Measurements from ENCODE around the gene EEF1A2.
A peak's percentile ranks its signal among the peaks of the same experiment; 100 is the strongest.

EEF1A2 gene

DNA sequence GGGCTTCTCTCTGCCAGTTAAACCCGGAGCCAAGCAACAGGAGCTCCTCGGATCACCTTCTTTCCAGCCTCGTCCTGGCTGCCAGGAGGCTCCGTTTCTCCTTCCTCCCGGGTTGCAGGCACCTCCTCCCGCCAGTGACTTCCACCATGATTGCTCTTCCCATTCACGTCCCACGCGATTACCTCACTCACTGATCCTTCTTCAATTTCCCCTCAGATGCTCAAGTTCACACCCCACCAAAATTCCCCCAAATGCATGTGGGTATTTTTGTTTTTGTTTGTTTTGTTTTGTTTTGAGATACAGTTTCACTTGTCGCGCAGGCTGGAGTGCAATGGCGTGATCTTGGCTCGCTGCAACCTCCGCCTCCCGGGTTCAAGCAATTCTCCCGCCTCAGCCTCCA lies 51.6 kb downstream of the EEF1A2 start:
- no peak for DNase-seq

DNA sequence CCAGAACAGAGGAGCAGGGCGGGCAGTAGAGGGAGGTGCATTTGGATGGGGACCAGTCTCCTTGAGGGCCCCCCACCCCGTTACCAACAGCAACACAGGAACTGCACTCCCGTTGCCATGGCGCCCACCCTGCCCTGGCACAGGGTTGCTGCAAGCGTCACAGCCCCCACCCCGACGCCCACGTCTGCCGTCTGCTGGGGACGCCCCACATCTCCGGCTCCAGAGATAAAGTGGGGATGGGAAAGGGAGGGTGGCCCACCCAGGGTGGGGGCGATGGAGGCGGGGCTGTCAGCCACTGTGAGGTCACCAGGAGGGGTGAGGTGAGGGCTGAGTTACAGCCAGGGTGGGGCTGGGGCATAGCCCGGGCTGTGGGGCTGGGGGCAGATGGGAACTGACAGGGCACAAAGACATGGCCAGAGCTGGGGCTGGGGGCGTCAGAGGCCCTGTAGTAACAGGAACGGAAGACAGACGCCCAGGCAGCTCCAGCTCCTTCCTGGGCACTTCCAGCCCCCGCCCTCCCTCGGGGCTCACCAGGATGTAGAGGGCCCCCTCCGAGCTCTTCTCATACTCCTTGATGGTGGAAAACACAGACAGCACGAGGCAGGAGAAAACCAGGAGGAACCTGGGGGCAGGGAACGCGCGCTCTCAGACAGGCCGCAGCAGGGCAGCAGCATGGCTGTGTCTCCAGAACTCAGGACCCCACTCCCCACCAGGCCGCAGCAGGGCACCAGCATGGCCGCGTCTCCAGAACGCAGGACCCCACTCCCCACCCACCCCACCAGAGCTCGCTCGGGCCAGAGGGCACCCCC lies 52.5 kb downstream of the EEF1A2 start:
- DNase-seq: no peak

DNA sequence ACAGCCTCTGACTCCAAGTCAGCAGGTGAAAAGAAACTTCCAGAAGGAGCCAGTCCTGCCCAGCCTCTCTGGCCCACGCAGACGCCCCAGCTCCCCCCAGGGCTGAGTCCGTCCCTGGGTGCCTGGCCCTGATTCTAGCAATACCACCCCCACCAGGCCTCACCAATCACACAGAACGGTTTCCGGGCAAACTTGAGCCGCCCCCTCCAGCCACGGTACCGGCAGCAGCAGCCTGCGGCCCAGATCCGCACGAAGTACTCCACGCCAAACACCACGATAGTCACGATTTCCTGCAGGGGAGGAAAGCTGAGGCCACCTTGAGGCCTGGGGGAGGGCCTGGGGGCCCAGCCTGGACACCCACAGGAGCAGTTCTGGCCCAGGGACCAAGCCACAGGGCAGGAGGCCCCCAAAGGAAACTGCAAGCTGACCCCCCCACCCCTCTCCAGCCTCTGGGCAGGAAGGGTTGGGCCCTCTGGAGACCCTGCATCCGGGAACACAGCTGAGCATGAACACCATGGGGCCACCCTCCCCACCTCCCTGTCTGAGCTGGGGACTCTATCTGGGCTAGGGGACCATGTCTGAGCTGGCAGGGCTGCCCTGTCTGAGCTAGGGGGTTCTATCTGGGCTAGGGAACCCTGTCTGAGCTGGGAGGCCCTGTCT lies 53.7 kb downstream of the EEF1A2 start:
- DNase-seq: no peak

DNA sequence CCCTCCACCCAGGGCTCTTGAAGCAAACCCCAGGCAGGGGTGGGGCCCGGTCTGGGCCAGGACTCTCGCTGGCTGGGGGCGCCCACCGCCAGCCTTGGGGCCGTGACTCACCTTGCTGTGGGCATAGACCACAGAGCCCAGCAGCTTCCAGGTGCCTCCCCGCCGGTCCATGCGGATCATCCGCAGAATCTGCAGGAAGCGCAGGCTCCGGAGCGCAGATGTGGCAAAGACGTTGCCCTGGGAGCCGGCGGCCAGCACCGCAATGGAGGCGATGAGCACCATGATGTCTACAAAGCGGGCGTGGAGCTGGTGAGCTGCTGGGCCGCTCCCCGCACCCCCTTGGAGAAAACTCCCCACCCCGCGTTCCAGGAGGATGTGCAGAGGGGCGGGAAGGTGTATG lies 54.3 kb downstream of the EEF1A2 start:
- no peak for DNase-seq

DNA sequence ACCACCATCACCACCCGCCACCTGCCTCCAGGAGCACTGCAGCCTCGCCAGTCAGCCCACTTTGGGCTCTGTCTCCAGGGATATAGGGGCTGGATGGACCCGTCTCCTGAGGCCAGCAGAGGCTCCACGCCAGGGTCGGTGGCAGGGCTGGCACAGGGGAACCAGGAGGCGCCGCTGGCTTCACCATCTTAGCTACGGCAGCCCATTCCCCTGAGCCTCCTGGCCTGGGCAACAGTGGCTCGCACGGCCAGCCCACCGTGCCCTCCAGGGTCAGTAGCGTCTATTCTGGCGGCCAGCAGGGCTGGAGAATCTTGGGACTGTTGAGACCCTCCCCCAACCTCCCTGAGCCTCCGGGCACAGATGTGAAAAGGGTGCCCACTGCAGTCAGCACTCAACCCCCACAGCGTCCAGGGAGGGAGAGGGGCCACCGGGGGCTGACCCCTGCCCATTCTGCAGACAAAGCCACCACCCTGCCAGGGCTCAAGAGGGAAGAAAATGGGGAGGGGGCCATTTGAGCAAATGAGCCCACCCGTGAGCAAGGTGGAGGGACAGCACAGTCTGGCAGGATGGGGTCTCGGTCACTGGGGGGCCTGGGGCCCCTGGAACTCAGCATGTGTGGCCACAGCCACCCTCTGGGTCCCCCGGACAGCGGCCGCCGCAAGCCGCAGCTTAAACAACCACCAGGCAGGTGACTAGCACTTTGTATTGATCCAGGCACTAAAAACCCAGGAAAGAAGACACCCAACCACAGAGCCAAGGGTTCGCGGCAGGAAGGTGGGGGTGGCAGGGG lies 55.1 kb downstream of the EEF1A2 start:
- no peak for DNase-seq

DNA sequence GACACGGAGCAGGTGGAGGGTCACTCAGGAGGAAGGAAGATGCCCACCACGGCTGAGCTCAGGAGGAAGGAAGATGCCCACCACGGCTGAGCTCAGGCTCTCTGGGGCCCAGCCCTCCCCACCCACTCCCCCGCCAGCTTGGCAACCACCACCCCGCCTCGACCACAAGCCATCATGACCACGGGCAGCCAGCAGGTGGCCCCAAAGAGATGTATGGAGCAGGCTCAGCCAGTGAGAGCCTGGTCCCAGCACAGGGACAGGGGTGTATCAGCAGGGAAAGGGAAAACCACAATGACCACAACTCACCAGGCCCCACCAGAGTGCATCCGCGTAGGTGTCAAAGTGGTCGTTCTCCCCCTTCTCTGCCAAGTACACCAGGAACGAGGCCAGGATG lies 56.8 kb downstream of the EEF1A2 start:
- DNase-seq: peak; percentile 42

DNA sequence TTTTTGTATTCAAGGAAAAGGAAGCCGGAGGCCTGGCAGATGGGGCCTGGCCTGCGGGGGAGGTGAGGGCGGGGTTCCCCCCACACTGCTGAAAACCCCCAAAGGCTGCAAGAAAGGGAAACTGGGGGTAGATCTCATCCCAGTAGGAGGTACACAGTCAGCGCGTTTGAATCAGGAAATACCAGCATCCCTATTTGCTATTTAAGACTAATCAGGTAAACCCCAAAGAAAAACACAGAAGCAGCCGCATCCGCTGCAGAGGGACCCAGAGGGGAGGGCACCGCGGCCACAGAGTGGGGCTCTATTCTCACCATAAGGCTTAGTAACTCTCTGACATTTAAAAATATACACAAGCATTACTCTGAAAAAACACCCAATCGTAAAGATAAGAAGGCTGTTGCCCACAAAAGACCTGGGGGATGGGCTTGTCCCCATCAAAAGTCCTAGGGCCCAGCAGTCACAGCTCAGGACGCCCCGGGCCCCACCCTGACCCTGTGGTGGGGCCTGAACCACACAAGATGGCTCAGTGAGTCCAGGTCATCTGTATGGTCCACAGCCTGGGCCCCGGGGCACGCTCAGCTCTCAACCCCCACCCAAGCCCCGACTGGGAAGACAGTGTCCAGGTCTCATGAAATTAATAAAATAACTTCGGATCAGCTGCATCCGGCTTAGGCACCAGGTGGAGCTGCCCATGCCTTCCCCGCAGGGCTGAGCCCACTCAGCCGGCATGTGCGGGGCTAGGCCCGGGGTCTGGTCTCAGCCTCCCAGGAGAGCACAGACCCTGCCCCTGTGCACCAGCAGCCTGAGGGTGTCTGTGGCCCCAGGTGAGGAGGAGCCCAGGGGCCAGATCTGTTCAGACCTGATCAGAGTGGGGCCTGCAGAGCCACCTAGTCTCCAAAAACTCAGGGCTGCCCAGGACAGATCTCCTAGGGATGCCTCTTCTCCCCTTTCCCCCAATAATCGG lies 57.5 kb downstream of the EEF1A2 start:
- DNase-seq: no peak

DNA sequence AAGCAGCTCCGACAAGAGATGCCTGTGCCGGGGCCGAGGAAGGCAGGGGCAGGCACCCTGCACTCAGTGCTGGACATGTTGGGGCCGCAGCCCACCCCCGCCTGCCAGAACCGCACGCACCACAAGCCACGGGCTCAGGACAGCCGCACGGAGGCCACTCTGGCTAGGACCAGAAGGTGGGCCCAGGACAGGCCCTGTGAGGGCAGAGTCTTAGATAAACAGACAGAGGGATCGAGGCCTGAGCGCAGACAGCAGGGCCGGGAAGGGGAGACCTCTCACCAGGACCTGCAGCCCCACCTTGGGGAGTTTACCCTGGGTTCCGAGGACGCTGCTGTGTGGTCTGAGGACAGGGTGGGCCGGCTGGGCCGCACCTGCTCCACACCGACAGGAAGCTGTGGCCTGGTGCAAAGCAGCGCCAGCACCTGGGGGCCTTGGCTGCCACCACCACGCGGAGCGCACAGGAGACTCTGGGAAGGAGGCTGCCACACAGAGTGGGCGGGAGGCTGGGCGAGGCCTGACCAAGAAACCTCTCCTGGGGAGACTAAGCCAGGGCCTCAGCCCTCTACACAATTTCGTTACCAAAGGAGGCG lies 58.4 kb downstream of the EEF1A2 start:
- no peak for DNase-seq

DNA sequence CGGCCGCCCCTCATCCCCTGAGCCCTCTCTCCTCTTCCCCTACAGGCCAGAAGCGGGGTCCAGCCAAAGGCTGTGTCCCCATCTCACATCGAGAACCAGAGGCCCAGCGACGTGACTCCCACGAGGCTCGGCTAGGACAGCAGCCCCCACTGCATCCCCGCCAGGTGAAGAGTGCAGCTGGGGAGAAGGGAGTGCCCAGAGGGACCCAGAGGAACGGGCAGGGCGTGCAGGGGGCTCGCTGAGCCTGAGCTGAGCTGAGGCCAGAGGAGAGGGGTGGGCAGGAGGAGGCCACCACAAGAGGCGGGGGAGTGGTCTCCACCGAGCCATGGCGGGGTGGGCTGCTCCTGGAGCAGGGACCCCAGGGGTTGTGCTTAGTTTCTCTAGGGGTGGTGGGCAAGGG lies 59.0 kb downstream of the EEF1A2 start:
- DNase-seq: no peak

DNA sequence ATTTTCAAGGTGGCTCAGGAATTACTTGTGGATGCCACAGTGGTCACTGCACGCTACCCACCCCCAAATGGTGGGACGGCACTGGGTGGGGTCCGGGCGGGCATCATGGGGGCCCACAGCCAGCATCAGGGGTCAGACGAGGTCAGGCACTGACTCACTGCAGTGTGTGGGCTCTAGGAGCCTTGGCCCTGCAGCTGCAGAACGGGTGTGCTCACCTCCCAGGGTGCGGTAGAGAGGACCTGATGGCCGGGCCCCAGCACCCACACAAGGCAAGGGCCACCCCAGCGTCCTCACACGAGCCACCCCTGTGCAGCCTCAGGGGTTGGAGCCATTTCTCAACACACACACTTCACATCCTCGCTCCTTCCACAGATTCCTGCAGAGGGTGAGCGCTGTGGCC lies 60.8 kb downstream of the EEF1A2 start:
- DNase-seq: no peak

Measured in NCI-H1694 (cell line).